Thoracic aorta (tissue), 2 donors: Measurements from ENCODE around the gene RARRES1. TPM values are rescaled to one million over a fixed set of nuclear protein-coding genes. Genes with fewer than 3 reads are reported as not detected.

Source experiments
- ATAC-seq: fragments of 150-250 bp; one replicate; pipeline ENCODE4 v1.8.0; 2017; ENCODE audit warnings: low read depth; ENCODE audit not compliant: insufficient number of reproducible peaks, low FRiP score
- DNase-seq: peaks from one replicate; pipeline ENCODE4 v3.0.0-alpha.2; 2020; ENCODE audit warnings: low spot score
- H3K27ac ChIP-seq, 2 donors: fragments of 200-600 bp; sonication (generic); 1 replicate in 1 of 2; 2 replicates in 1 of 2; pipeline ENCODE4 v1.5.1; 2016; ENCODE audit warnings: mild to moderate bottlenecking in 2 of 2, moderate library complexity in 2 of 2
- H3K27me3 ChIP-seq: fragments of 200-600 bp; sonication (generic); replicated peaks from 2 replicates; pipeline ENCODE4 v1.6.0; 2016; ENCODE audit warnings: mild to moderate bottlenecking; ENCODE audit not compliant: insufficient read depth
- H3K36me3 ChIP-seq: fragments of 200-600 bp; sonication (generic); one replicate; pipeline ENCODE4 v1.5.1; 2016
- H3K4me1 ChIP-seq, 2 donors: fragments of 200-600 bp; sonication (generic); 1 replicate in 1 of 2; 2 replicates in 1 of 2; pipeline versions ENCODE4 v1.5.1 to v1.6.0; 2016; ENCODE audit warnings: low read depth in 2 of 2, mild to moderate bottlenecking in 1 of 2; ENCODE audit not compliant: control insufficient read depth in 1 of 2
- H3K4me3 ChIP-seq: fragments of 200-600 bp; sonication (generic); 2 replicates; pipeline ENCODE4 v1.5.1; 2016; ENCODE audit warnings: mild to moderate bottlenecking
- H3K9me3 ChIP-seq: fragments of 200-600 bp; sonication (generic); 2 replicates; pipeline ENCODE4 v1.5.1; 2016
- total RNA-seq, 2 donors: library from RNA; depleted of rRNA; stranded (reverse); fragments of >200 nt; gene quantifications; one replicate each; pipeline versions ENCODE4 v1.1.0 to v1.2.3, GENCODE V29; 2016
- TF ChIP-seq, protein P1 (sequence below): fragments of 200-600 bp; sonication (generic); IDR thresholded peaks from one replicate; pipeline ENCODE4 v1.5.1; 2019; ENCODE audit warnings: antibody characterized with exemption

The RARRES1 gene
- total RNA-seq, 2 donors from 2014 or later: 9.3 to 63.8 TPM

DNA sequence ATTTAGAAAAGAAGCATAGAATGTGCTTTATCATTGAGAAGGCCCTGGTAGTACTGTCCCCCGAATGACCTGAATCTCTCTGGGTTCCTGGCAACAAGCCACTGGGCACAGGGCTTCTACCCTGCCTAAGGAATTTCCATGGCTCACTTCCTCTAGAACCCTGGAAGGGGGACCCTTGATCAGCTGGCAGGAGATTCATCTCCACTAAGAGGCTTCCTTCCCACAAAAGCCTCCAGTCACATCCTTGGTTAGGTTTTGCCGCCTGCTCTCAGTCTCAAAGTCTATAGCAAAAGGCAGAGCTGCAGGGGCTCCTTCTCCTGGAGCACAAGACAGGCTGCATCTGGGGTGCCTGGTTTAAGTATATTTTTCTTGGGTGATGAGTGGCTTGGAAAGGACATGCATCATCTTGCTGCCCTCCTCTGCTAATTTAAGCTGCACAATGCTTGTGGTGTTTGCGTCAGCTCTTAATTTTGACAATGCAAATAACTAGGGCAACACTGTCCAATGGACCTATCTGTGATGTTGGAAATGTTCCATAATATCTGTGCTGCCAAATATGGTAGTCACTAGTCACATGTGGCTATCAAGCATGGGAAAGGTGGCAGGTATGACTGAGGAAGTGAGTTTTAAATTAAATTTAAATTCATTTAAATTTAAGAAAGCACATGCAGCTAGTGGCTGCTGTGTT is 33.4 kb upstream of the RARRES1 start:
- Histone ChIP-seq H3K27me3 (no peaks in the 10 kb centered on the region), H3K9me3 (no peaks in the 10 kb centered on the region), H3K4me3 (no peak overlapping the region), H3K27ac (no peak overlapping the region), H3K4me1 (peaks cover 14 to 50% of the 10 kb centered on the region in 2 donors), H3K36me3 (no peaks in the 10 kb centered on the region)
- DNase-seq (no peak), ATAC-seq (no peak)
- TF ChIP-seq, protein P1, sequence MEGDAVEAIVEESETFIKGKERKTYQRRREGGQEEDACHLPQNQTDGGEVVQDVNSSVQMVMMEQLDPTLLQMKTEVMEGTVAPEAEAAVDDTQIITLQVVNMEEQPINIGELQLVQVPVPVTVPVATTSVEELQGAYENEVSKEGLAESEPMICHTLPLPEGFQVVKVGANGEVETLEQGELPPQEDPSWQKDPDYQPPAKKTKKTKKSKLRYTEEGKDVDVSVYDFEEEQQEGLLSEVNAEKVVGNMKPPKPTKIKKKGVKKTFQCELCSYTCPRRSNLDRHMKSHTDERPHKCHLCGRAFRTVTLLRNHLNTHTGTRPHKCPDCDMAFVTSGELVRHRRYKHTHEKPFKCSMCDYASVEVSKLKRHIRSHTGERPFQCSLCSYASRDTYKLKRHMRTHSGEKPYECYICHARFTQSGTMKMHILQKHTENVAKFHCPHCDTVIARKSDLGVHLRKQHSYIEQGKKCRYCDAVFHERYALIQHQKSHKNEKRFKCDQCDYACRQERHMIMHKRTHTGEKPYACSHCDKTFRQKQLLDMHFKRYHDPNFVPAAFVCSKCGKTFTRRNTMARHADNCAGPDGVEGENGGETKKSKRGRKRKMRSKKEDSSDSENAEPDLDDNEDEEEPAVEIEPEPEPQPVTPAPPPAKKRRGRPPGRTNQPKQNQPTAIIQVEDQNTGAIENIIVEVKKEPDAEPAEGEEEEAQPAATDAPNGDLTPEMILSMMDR: no peak

DNA sequence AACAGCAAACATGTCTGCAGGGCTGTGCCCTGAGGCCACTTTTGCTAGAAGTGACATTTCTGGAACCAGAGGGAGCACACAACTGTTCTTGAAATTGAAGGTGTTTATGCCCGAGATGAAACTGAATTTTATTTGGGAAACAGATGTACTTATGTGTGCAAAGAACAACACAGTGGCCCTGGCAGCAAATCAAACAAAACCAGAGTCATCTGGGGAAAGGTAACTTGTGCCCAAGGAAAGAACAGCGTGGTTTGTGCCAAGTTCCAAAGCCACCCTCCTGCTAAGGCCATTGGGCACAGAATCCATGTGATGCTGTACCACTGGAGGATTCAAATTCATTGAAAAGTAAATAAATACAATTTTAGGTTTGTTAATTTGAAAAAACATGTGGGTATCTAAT is 31.2 kb upstream of the RARRES1 start:
- H3K9me3 ChIP-seq: no peaks in the 10 kb centered on the region
- no peaks in the 10 kb centered on the region for H3K36me3 ChIP-seq
- TF ChIP-seq, protein P1: no peak
- DNase-seq (no peak), ATAC-seq (no peak)
- H3K27ac ChIP-seq: no peak overlapping the region
- H3K27me3 ChIP-seq: no peaks in the 10 kb centered on the region
- H3K4me1 ChIP-seq: peaks cover 5 to 28% of the 10 kb centered on the region in 2 donors
- H3K4me3 ChIP-seq: no peak overlapping the region

DNA sequence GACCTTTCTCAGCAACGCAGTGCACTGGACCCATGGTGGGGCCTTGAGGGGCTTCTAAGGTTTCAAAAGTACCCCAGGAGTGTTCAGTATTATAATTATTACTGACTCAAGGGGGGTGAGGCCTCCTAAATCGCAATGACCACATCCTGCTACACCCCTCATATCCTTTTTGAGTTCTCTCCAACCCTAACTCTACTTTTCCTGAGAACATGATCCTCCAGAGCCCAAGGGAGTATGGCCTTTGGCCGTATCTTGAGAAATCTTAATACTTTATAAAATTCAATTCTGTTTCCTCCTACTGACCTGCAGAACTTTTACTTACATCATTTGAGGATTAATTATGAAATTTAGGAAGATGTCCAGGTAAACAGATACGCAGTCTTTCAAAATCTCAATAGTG is 30.4 kb upstream of the RARRES1 start:
- Histone ChIP-seq H3K36me3 (no peaks in the 10 kb centered on the region), H3K4me3 (no peak overlapping the region), H3K27ac (no peak overlapping the region), H3K4me1 (peaks cover 0 to 21% of the 10 kb centered on the region in 2 donors), H3K9me3 (no peaks in the 10 kb centered on the region), H3K27me3 (no peaks in the 10 kb centered on the region)
- no peak for ATAC-seq
- DNase-seq: no peak
- TF ChIP-seq, protein P1: no peak

DNA sequence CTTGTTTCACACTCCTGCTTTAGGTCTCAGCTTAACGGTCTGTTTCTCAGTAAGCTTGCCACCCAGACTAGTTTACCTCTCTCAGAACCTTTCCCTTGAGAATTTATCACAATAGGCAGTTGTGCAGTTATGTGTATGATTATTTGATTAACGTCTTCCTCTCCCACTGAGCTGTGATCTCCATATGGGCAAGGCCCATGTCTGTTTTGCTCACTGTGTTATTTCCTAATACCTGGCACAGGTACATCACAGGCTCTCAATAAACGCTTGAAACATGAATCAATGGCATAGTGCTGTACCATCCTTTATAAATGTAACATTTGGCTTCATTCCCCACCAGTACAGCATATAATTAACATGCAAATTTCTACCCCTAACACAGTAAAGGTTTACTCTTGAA is 29.1 kb upstream of the RARRES1 start:
- no peak for ATAC-seq
- no peak overlapping the region for H3K27ac ChIP-seq
- no peaks in the 10 kb centered on the region for H3K36me3 ChIP-seq
- H3K4me3 ChIP-seq: no peak overlapping the region
- DNase-seq: no peak
- no peaks in the 10 kb centered on the region for H3K27me3 ChIP-seq
- TF ChIP-seq, protein P1: no peak
- H3K4me1 ChIP-seq: peaks cover 0 to 18% of the 10 kb centered on the region in 2 donors
- H3K9me3 ChIP-seq: no peaks in the 10 kb centered on the region

DNA sequence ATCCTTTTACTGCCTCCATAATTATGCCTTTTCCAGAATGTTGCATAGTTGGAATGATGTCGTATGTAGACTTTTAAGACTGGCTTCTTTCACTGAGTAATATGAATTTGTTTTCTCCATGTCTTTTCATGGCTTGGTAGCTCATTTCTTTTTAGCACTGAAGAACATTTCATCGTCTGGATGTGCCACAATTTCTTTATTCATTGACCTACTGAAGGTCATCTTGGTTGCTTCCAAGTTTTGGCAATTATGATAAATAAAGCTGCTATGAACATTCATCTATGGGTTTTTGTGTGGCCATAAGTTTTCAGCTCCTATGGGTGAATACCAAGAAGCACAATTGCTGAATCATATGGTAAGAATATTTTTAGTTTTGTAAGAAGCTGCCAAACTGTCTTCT is 23.2 kb upstream of the RARRES1 start:
- Histone ChIP-seq H3K9me3 (no peaks in the 10 kb centered on the region), H3K4me1 (no peaks in the 10 kb centered on the region), H3K36me3 (no peaks in the 10 kb centered on the region), H3K27ac (no peak overlapping the region), H3K27me3 (no peaks in the 10 kb centered on the region), H3K4me3 (no peak overlapping the region)
- ATAC-seq (no peak), DNase-seq (no peak)
- TF ChIP-seq, protein P1: no peak
